ENCODE results near the gene TRIM64C. TPM values are rescaled to one million over a fixed set of nuclear protein-coding genes. Genes with fewer than 3 reads are reported as not detected.
"Not testable (repeated sequence)": the region's sequence is repeated elsewhere in the genome, so short reads cannot be mapped to it uniquely, and the experiment has no call there.

Gene TRIM64C, protein sequence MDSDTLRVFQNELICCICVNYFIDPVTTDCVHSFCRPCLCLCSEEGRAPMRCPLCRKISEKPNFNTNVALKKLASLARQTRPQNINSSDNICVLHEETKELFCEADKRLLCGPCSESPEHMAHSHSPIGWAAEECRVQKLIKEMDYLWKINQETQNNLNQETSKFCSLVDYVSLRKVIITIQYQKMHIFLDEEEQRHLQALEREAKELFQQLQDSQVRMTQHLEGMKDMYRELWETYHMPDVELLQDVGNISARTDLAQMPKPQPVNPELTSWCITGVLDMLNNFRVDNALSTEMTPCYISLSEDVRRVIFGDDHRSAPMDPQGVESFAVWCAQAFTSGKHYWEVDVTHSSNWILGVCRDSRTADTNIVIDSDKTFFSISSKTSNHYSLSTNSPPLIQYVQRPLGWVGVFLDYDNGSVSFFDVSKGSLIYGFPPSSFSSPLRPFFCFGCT
- total RNA-seq: not detected

DNA sequence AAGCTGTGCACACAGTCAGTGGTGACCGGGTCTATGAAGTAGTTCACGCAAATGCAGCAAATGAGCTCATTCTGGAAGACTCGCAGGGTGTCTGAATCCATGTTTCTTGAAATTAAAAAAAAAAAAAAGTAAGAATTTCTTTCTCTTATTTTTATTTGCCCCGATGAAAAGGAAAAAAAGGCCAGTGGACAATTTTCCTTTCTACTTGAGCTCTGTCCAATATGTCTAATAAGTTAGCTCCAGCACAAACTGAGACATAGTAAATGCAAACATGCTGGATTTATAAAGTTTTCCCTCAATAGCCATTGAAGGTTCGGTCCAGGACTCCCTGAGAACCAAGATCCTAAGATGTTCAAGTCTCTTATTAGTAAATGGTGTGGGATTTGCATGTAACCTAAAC is at the start of gene TRIM64C:
Gene TRIM64C (minus strand): TSS at position 101 of the 400 bp plus-strand sequence. CDS start 0 bp downstream, at position 101.
- not testable (repeated sequence) for H3K4me3 ChIP-seq (ENCODE audit: low read length); H3K9me3 ChIP-seq (ENCODE audit: low read depth, low read length); H3K27me3 ChIP-seq (ENCODE audit: insufficient read depth, low read length); H3K4me1 ChIP-seq (ENCODE audit: insufficient read depth, low read length)

DNA sequence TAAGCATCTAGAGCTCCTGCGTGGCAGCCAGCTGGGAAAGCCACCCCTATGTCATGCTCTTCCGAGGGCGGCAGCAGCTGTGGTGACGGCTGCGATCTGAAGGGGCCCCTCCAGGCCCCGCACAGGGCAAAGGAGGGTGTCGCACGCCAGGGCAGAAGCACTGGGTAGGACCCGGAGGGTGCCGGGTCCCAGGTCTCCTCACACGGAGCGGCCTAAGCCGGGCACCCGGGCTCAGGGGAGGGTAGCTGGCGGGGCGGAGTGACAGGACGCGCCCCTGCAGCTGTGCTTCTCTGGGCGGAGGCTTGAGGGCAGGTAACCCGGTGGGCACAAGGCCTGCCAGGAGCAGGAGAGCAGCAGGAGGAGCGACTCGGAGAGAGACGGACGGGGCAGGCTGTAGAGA is 43.4 kb upstream of the TRIM64C start:
- not testable (repeated sequence) for H3K4me3 ChIP-seq (ENCODE audit: low read length); H3K9me3 ChIP-seq (ENCODE audit: low read depth, low read length); H3K4me1 ChIP-seq (ENCODE audit: insufficient read depth, low read length); H3K27me3 ChIP-seq (ENCODE audit: insufficient read depth, low read length)

DNA sequence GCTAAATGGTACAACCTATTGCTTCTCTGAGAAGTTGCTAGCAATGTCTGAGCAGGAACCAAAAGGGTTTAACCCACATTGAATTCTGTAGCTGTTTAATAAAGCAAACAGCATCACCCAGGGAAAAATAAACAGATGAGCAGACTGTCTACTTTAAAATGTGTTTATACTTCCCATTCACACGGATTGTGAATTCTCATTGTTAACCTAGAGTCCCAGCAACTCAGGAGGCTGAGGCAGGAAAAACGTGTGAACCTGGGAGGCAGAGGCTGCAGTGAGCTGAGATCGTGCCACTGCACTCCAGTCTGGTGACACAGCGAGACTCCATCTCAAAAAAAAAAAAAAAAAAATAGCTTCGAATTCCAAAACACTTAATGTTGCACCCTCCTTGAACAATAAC is 11.0 kb upstream of the TRIM64C start:
- H3K4me1 ChIP-seq (ENCODE audit: insufficient read depth, low read length); H3K9me3 ChIP-seq (ENCODE audit: low read depth, low read length); H3K4me3 ChIP-seq (ENCODE audit: low read length); H3K27me3 ChIP-seq (ENCODE audit: insufficient read depth, low read length): not testable (repeated sequence)

DNA sequence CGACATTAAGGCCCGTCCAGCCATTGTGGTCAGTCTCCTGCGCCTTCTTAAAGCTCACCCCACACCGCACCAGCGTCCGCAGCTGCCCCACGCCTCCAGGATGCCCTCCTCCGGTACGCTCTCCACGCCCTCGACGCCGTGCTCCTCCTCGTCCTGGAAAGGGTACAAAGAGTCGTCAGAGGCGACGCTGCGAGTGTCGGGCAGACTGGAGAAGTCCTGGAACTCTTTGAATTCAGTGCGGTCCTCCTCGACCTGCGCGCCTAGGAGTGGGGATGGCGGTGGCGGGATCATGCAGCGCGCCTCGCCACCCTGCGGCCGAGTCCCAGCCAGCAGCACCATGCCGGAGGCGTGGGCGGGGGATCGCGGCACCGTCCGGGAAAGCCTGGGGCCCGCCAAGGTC is 9.1 kb downstream of the TRIM64C start:
- not testable (repeated sequence) for H3K4me1 ChIP-seq (ENCODE audit: insufficient read depth, low read length); H3K9me3 ChIP-seq (ENCODE audit: low read depth, low read length)

DNA sequence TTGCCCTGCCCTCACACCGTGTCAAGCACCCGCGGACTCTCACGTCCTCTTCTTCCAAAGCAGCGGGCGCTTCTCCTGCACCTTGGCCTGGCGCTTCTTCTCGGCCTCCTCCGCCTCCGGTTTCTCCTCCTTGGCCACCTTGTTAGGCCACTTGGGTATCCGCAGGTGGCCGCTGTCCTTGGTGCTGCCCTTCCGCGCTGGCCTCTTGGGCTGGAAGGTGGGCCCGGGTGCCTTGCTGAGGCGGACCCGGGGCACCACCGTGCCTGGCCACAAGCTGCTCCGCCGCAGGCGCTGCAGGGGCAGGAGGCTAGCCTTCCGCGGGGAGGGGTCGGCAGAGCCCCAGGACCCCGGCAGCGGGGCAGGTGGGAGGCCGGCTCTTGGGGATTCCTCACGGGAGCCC is 10.7 kb downstream of the TRIM64C start:
- not testable (repeated sequence) for H3K4me1 ChIP-seq (ENCODE audit: insufficient read depth, low read length); H3K27me3 ChIP-seq (ENCODE audit: insufficient read depth, low read length); H3K9me3 ChIP-seq (ENCODE audit: low read depth, low read length); H3K4me3 ChIP-seq (ENCODE audit: low read length)

More for the DNA sequence above, 9.1 kb downstream of the TRIM64C start:
- not testable (repeated sequence) for H3K4me3 ChIP-seq (ENCODE audit: low read length); H3K27me3 ChIP-seq (ENCODE audit: insufficient read depth, low read length)

DNA sequence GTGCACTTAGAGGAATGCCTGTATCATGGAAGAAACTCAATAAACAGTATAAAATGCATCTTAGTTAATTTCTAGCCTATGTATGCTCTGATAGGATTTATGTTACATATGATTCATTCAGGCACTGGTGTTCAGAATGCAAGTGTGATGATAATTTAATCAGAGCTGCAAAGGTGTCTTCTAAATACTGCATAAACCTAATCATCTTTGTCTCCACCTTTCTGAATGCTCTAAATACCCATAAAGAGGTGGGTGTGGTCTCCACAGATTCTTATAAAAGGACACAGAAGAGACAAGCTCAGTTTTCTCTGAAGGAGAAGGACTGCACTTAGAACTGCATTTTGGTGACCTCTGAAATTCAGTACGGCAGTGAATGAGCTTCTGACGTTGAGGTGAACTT is 30.4 kb downstream of the TRIM64C start, which contains the start of gene TRIM49B:
Gene TRIM49B (plus strand): TSS at position 301 of the 400 bp plus-strand sequence. CDS start 2,777 bp downstream, outside the sequence.
- not testable (repeated sequence) for H3K4me1 ChIP-seq (ENCODE audit: insufficient read depth, low read length); H3K9me3 ChIP-seq (ENCODE audit: low read depth, low read length); H3K4me3 ChIP-seq (ENCODE audit: low read length); H3K27me3 ChIP-seq (ENCODE audit: insufficient read depth, low read length)

Other genes with a start within 250 kb of the TRIM64C start
- not detected for gene TRIM51G, start 75.2 kb downstream of the TRIM64C start, total RNA-seq
- not detected for gene TRIM49B, start 30.3 kb downstream of the TRIM64C start, total RNA-seq
- not detected for gene FOLH1, start 149.5 kb upstream of the TRIM64C start, total RNA-seq

Measured in mononuclear cell (primary cell).